Measurements from ENCODE around the gene AGPS. TPM values are rescaled to one million over a fixed set of nuclear protein-coding genes. Genes with fewer than 3 reads are reported as not detected.

AGPS gene
- total RNA-seq, 2 donors from 2014 or later: 17.5 to 21.7 TPM

DNA sequence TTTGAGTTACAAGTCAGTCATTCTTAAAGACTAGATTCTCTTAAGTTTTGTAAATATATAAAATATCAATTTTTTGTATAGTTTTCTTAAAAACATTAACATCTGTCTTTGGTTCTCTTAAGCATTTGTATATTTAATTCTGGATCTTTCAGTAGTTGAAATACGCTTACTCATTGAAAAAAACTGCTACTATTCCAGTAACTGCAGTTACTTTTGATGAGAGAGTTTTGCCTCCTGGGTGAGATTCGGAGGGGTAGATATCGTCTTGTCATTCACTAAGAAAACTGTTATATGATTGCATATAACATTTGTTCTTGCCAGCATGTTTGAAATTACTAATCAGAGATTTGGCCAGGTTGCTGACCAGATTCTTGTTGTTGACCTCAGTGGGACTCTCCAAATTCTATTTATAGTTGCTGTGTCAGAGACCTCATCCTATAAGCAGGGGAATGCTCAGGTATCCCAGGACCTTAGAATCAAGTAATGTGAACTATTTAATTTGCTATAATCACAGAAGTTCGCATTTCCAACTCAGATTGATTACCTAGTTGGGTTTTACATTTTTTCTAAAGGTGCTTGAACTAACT is 7.9 kb downstream of the AGPS start:
- no peaks in the 10 kb centered on the region for H3K36me3 ChIP-seq
- H3K9me3 ChIP-seq: no peaks in the 10 kb centered on the region
- H3K27me3 ChIP-seq (replicated peaks; ENCODE audit: insufficient read depth): no peaks in the 10 kb centered on the region
- no peak overlapping the region for H3K4me3 ChIP-seq
- DNase-seq (ENCODE audit: low spot score) (no peak), ATAC-seq (ENCODE audit: insufficient number of reproducible peaks, low FRiP score, low read depth) (no peak)
- H3K4me1 ChIP-seq (ENCODE audit: control insufficient read depth in 1 of 2, low read depth in 2 of 2): peaks cover 6 to 10% of the 10 kb centered on the region in 2 donors
- TF ChIP-seq, protein P1, sequence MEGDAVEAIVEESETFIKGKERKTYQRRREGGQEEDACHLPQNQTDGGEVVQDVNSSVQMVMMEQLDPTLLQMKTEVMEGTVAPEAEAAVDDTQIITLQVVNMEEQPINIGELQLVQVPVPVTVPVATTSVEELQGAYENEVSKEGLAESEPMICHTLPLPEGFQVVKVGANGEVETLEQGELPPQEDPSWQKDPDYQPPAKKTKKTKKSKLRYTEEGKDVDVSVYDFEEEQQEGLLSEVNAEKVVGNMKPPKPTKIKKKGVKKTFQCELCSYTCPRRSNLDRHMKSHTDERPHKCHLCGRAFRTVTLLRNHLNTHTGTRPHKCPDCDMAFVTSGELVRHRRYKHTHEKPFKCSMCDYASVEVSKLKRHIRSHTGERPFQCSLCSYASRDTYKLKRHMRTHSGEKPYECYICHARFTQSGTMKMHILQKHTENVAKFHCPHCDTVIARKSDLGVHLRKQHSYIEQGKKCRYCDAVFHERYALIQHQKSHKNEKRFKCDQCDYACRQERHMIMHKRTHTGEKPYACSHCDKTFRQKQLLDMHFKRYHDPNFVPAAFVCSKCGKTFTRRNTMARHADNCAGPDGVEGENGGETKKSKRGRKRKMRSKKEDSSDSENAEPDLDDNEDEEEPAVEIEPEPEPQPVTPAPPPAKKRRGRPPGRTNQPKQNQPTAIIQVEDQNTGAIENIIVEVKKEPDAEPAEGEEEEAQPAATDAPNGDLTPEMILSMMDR (IDR thresholded peaks at IDR 0.05): no peak
- H3K27ac ChIP-seq: no peak overlapping the region

DNA sequence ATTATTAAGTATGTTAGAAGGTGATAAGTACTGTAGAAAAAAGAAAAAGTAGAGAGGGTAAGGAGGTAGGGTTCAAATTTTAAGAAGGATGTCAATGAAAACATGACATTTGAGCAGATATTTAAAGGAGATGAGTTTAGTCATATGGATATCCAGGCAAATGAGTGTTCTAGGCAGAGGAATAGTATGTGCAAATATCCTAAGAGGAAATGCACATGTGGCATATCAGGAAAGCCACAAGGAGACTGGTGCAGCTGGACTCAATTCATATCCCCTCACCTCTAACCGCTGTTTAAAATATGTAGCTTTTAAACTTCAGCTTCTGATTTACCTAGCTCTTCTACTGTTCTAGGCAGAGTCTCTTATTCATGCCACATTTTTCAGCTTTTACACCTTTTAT is 9.5 kb downstream of the AGPS start:
- no peaks in the 10 kb centered on the region for H3K36me3 ChIP-seq
- no peak overlapping the region for H3K4me3 ChIP-seq
- H3K27ac ChIP-seq: no peak overlapping the region
- DNase-seq (ENCODE audit: low spot score): no peak
- H3K27me3 ChIP-seq (replicated peaks; ENCODE audit: insufficient read depth): no peaks in the 10 kb centered on the region
- no peaks in the 10 kb centered on the region for H3K9me3 ChIP-seq
- no peak for ATAC-seq (ENCODE audit: insufficient number of reproducible peaks, low FRiP score, low read depth)
- peaks cover 7 to 9% of the 10 kb centered on the region in 2 donors for H3K4me1 ChIP-seq (ENCODE audit: control insufficient read depth in 1 of 2, low read depth in 2 of 2)
- TF ChIP-seq, protein P1 (IDR thresholded peaks at IDR 0.05): no peak

DNA sequence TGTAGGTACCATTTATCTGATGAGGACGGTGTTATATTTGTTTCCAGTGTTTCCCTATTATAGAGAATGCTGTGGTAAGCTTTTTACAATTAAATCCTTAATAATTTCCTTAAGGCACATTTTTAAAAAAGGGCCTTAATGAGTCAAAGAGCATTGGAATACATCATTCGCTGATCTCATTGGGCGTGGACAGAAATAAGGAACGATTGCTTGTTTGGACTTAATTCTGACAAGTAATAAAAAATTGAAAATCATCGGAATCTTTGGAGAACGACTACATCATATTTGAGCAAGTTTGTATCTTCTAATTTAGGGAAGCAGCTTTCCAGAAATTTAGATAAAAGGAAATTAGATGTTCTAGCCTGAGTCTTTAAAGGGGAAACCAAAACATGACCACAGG is 11.3 kb downstream of the AGPS start:
- DNase-seq (ENCODE audit: low spot score) (no peak), ATAC-seq (ENCODE audit: insufficient number of reproducible peaks, low FRiP score, low read depth) (no peak)
- Histone ChIP-seq H3K36me3 (no peaks in the 10 kb centered on the region), H3K27ac (no peak overlapping the region), H3K27me3 (replicated peaks; ENCODE audit: insufficient read depth) (no peaks in the 10 kb centered on the region), H3K4me3 (no peak overlapping the region), H3K4me1 (ENCODE audit: control insufficient read depth in 1 of 2, low read depth in 2 of 2) (peaks cover 7 to 9% of the 10 kb centered on the region in 2 donors), H3K9me3 (no peaks in the 10 kb centered on the region)
- TF ChIP-seq, protein P1 (IDR thresholded peaks at IDR 0.05): no peak

DNA sequence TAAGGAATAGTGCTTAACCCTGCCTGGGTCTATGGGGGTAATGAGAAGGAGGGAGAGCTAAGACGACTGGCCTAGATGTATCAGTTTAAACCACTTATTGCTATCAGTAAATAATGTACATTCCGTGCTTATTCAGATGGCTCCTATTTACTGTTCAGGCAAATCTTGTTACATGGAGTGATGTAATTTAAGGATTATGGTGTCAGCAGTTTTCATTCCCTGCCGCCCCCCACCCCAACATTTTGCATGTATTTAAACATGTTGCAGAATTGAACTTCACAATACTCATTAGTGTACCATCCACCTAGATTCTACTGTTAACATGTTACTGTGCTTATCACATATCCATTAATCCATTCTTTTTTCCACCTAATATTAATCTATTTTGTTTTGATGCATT is 11.7 kb downstream of the AGPS start:
- no peak for ATAC-seq (ENCODE audit: insufficient number of reproducible peaks, low FRiP score, low read depth)
- H3K4me3 ChIP-seq: no peak overlapping the region
- H3K4me1 ChIP-seq (ENCODE audit: control insufficient read depth in 1 of 2, low read depth in 2 of 2): peaks cover 7 to 9% of the 10 kb centered on the region in 2 donors
- H3K27me3 ChIP-seq (replicated peaks; ENCODE audit: insufficient read depth): no peaks in the 10 kb centered on the region
- H3K36me3 ChIP-seq: no peaks in the 10 kb centered on the region
- no peak for DNase-seq (ENCODE audit: low spot score)
- H3K27ac ChIP-seq: no peak overlapping the region
- H3K9me3 ChIP-seq: no peaks in the 10 kb centered on the region
- TF ChIP-seq, protein P1 (IDR thresholded peaks at IDR 0.05): no peak

DNA sequence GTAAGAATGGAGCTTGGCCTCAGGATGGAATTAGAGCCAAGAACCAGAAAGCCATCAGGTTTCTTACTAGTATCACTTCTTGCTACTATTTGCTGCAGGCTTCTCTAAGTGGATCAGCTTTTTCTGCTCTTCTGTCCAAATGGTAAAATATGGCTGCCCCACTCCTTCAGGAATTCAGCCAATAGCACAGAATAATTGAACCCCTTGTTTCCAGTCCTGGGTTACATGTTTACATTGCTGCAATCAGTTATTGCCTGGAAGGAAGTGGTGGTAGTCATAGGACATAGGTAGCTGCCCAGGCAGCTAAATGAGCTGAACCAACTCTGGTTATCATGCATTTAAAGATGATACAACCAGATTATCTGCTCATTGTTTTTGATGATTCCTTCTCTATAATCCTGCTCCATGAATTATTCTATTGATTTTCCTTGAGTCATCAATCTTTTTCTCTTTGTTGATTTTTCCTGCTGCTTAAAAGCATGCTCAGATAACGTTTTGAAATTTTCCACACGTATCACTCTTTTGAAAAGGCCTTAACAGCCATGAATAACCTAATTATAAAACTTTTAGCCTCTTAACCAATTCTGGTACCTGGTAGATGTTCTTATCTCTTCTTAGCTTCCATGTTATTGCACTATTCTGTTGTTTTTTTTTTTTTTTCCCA is 12.6 kb downstream of the AGPS start:
- Histone ChIP-seq H3K9me3 (no peaks in the 10 kb centered on the region), H3K4me3 (no peak overlapping the region), H3K36me3 (no peaks in the 10 kb centered on the region), H3K4me1 (ENCODE audit: control insufficient read depth in 1 of 2, low read depth in 2 of 2) (peaks cover 7 to 9% of the 10 kb centered on the region in 2 donors), H3K27me3 (replicated peaks; ENCODE audit: insufficient read depth) (no peaks in the 10 kb centered on the region), H3K27ac (no peak overlapping the region)
- DNase-seq (ENCODE audit: low spot score) (no peak), ATAC-seq (ENCODE audit: insufficient number of reproducible peaks, low FRiP score, low read depth) (no peak)
- TF ChIP-seq, protein P1 (IDR thresholded peaks at IDR 0.05): no peak
